HCT116 (cell line): ENCODE results near the gene NEXMIF.

Experiments used
- EZH2 ChIP-seq: fragments of 200-600 bp; sonication (generic); IDR thresholded peaks from 2 replicates; pipeline ENCODE4 v1.6.1; 2017; ENCODE audit warnings: antibody characterized with exemption, mixed run types
- EZH2phosphoT487 ChIP-seq: fragments of 200-600 bp; IDR thresholded peaks from 2 replicates; pipeline ENCODE4 v1.6.1; 2018; ENCODE audit warnings: antibody characterized with exemption, borderline replicate concordance
- POLR2A ChIP-seq: IDR thresholded peaks from 2 replicates; pipeline ENCODE4 v1.7.0; 2011; ENCODE audit warnings: borderline replicate concordance; ENCODE audit not compliant: insufficient read depth, insufficient read length; ENCODE audit errors: extremely low read depth
- POLR2AphosphoS5 ChIP-seq: IDR thresholded peaks from 2 replicates; pipeline ENCODE4 v1.6.1; 2011; ENCODE audit warnings: mild to moderate bottlenecking, low read depth, low read length, moderate library complexity
- RAD21 ChIP-seq: IDR thresholded peaks from 2 replicates; pipeline ENCODE4 v1.6.1; 2012; ENCODE audit warnings: low read depth, mild to moderate bottlenecking
- REST ChIP-seq: IDR thresholded peaks from 2 replicates; pipeline ENCODE4 v1.6.1; 2012; ENCODE audit warnings: low read depth
- SP1 ChIP-seq: IDR thresholded peaks from 2 replicates; pipeline ENCODE4 v1.6.1; 2012; ENCODE audit warnings: low read depth
- SRF ChIP-seq: IDR thresholded peaks from 2 replicates; pipeline ENCODE4 v1.6.1; 2012; ENCODE audit warnings: low read depth
- TCF7L2 ChIP-seq: IDR thresholded peaks from 2 replicates; pipeline ENCODE4 v1.7.0; 2011; ENCODE audit warnings: borderline replicate concordance, inconsistent platforms; ENCODE audit not compliant: insufficient read depth, insufficient read length; ENCODE audit errors: extremely low read depth
- YY1 ChIP-seq: IDR thresholded peaks from 2 replicates; pipeline ENCODE4 v1.6.1; 2011; ENCODE audit warnings: low read length, low read depth, moderate library complexity, mild to moderate bottlenecking; ENCODE audit not compliant: insufficient replicate concordance; ENCODE audit errors: extremely low read depth
- ZFX ChIP-seq: fragments of 450-650 bp; IDR thresholded peaks from 2 replicates; pipeline ENCODE4 v1.6.1; 2017
- TF ChIP-seq, protein P1 (sequence below), 3 experiments: fragments of 200-600 bp in 1 of 3; sonication (generic) in 1 of 3; IDR thresholded peaks in 2 of 3; conservative IDR thresholded peaks in 1 of 3; 2 replicates each; pipeline ENCODE4 v1.5.1; 2012 to 2017; ENCODE audit warnings: low read depth in 2 of 3, low read length in 2 of 3, antibody characterized with exemption in 1 of 3, borderline replicate concordance in 1 of 3, control low read depth in 1 of 3, mild to moderate bottlenecking in 1 of 3, mixed read lengths in 1 of 3, mixed run types in 1 of 3, moderate library complexity in 1 of 3; ENCODE audit not compliant: insufficient read depth in 1 of 3
- TF ChIP-seq, protein P2 (sequence below): IDR thresholded peaks from 2 replicates; pipeline ENCODE4 v1.6.1; 2011; ENCODE audit warnings: mild to moderate bottlenecking, low read length, moderate library complexity; ENCODE audit not compliant: insufficient replicate concordance; ENCODE audit errors: extremely low read depth

DNA sequence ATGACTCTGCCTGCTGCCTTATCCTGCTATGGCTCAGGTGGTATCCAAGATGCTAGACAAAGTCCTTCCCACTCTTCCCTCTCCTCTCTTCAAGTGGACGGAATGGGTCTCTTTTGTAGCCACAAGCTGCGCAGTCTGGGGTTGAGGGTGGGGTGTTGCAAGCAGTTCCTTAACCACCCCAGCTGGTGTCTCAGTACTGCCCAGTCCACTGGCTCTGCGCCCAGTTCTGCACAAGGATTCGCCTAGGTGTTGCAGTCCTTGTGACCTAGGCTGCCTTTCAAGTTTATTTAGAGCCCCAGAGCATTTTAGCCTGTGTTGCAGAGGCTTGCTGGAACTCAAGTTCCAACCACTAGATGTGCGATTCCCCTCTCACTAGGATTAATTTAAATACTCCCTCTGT, 120.7 kb downstream of the NEXMIF start:
- TF ChIP-seq, protein P1, sequence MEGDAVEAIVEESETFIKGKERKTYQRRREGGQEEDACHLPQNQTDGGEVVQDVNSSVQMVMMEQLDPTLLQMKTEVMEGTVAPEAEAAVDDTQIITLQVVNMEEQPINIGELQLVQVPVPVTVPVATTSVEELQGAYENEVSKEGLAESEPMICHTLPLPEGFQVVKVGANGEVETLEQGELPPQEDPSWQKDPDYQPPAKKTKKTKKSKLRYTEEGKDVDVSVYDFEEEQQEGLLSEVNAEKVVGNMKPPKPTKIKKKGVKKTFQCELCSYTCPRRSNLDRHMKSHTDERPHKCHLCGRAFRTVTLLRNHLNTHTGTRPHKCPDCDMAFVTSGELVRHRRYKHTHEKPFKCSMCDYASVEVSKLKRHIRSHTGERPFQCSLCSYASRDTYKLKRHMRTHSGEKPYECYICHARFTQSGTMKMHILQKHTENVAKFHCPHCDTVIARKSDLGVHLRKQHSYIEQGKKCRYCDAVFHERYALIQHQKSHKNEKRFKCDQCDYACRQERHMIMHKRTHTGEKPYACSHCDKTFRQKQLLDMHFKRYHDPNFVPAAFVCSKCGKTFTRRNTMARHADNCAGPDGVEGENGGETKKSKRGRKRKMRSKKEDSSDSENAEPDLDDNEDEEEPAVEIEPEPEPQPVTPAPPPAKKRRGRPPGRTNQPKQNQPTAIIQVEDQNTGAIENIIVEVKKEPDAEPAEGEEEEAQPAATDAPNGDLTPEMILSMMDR (IDR thresholded peaks at IDR 0.05 in 2 of 3, conservative IDR thresholded peaks at IDR 0.05 in 1 of 3; ENCODE audit: borderline replicate concordance in 1 of 3, insufficient read depth in 1 of 3, low read depth in 2 of 3, low read length in 2 of 3), result no peak
- TF ChIP-seq POLR2A (no peak), ZFX (no peak), REST (no peak), EZH2 (no peak), SRF (no peak), RAD21 (no peak), EZH2phosphoT487 (no peak), YY1 (no peak), POLR2AphosphoS5 (no peak), TCF7L2 (no peak), SP1 (no peak)
- TF ChIP-seq, protein P2, sequence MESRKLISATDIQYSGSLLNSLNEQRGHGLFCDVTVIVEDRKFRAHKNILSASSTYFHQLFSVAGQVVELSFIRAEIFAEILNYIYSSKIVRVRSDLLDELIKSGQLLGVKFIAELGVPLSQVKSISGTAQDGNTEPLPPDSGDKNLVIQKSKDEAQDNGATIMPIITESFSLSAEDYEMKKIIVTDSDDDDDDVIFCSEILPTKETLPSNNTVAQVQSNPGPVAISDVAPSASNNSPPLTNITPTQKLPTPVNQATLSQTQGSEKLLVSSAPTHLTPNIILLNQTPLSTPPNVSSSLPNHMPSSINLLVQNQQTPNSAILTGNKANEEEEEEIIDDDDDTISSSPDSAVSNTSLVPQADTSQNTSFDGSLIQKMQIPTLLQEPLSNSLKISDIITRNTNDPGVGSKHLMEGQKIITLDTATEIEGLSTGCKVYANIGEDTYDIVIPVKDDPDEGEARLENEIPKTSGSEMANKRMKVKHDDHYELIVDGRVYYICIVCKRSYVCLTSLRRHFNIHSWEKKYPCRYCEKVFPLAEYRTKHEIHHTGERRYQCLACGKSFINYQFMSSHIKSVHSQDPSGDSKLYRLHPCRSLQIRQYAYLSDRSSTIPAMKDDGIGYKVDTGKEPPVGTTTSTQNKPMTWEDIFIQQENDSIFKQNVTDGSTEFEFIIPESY, result no peak
